Measurements from ENCODE around the gene EXOC8. TPM values are rescaled to one million over a fixed set of nuclear protein-coding genes. Genes with fewer than 3 reads are reported as not detected.

Gene EXOC8
- total and polyA plus RNA-seq, 9 donors = 5.2 to 15.5 (median 13.5) TPM

DNA sequence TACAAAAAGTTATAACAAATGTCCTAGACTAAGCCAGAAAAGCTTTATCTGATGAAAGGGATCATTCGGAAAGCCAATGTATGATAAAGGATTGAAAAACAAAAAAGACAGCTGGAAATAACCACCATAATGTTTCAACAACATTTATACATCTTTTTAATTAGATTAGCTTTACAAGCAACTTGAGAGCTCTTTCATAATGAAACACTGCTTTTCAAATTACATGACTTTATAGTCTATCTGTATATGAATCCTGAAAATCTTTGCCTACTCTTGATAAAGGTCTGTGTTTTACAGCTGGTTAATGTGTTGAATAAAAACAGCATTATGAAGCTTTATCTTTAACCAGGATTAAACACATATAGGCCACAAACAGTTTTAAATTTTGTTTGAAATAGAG is 26.0 kb upstream of the EXOC8 start:
- Histone ChIP-seq H3K4me3 (no peak overlapping the region), H3K36me3 (no peaks in the 10 kb centered on the region), H3K27me3 (no peaks in the 10 kb centered on the region), H3K27ac (no peak overlapping the region), H3K4me1 (ENCODE audit: insufficient read depth) (no peaks in the 10 kb centered on the region), H3K9me3 (no peaks in the 10 kb centered on the region)
- WGBS, 3 donors = 38 to 63% (median 40%) methylated on average over 1 of the region's 1 CpG
- no peak for DNase-seq
- intact Hi-C loops (cut with DNase I) = loop anchor here in 1 of 4 donors (5.0 kb wide), 1 partner anchor 224 kb away; no protein-coding TSS in a partner anchor
- no peak for TF ChIP-seq POLR2A (IDR thresholded peaks at IDR 0.05)
- no peak for TF ChIP-seq EP300 (IDR thresholded peaks at IDR 0.05)
- TF ChIP-seq CTCF (IDR thresholded peaks at IDR 0.05) = no peak

- no peaks in the 10 kb centered on the region for H3K4me1 ChIP-seq (ENCODE audit: insufficient read depth)
- no peaks in the 10 kb centered on the region for H3K27me3 ChIP-seq
- H3K36me3 ChIP-seq = no peaks in the 10 kb centered on the region
- TF ChIP-seq CTCF (IDR thresholded peaks at IDR 0.05) = no peak
- TF ChIP-seq POLR2A (IDR thresholded peaks at IDR 0.05) = no peak
- no peak for TF ChIP-seq EP300 (IDR thresholded peaks at IDR 0.05)
- H3K27ac ChIP-seq = no peak overlapping the region
- H3K9me3 ChIP-seq = no peaks in the 10 kb centered on the region
- intact Hi-C loops (cut with DNase I) = loop anchor here in 1 of 4 donors (5.0 kb wide), 1 partner anchor 225 kb away; no protein-coding TSS in a partner anchor
- DNase-seq = no peak
- WGBS, 3 donors = 79 to 92% (median 85%) methylated on average over 1 of the region's 1 CpG
- H3K4me3 ChIP-seq = no peak overlapping the region
These were observed 24.7 kb upstream of the EXOC8 start for GRCh38 chr1:231362325-231362724.

DNA sequence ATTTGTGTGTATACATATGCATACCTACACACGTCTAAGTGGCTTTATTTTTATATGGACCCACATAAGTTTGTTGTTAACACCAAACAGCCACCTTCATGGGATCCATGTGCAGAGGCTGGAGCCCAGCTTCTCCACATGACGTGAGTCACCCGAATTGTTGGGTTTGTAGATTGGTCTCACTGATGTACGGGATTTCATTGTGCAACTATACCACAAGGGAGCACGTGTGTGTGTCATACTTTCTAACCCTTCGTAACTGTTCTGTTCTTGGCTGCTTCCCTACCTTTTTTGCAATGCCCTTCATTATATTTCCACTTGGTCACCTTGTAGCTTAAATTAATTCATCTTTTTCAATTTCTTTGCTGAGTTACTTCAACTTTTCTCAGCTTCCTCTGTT is 21.5 kb upstream of the EXOC8 start:
- Histone ChIP-seq H3K4me3 (no peak overlapping the region), H3K4me1 (ENCODE audit: insufficient read depth) (no peaks in the 10 kb centered on the region), H3K9me3 (no peaks in the 10 kb centered on the region), H3K27ac (no peak overlapping the region), H3K36me3 (no peaks in the 10 kb centered on the region), H3K27me3 (no peaks in the 10 kb centered on the region)
- TF ChIP-seq CTCF (IDR thresholded peaks at IDR 0.05) = no peak
- TF ChIP-seq EP300 (IDR thresholded peaks at IDR 0.05) = no peak
- no peak for TF ChIP-seq POLR2A (IDR thresholded peaks at IDR 0.05)
- no peak for DNase-seq
- intact Hi-C loops (cut with DNase I) = loop anchor here (5.0 to 10.0 kb wide), 3 partner anchors 233 to 246 kb away; no protein-coding TSS in a partner anchor
- WGBS, 3 donors = 85 to 91% (median 88%) methylated on average over 6 of the region's 6 CpGs

DNA sequence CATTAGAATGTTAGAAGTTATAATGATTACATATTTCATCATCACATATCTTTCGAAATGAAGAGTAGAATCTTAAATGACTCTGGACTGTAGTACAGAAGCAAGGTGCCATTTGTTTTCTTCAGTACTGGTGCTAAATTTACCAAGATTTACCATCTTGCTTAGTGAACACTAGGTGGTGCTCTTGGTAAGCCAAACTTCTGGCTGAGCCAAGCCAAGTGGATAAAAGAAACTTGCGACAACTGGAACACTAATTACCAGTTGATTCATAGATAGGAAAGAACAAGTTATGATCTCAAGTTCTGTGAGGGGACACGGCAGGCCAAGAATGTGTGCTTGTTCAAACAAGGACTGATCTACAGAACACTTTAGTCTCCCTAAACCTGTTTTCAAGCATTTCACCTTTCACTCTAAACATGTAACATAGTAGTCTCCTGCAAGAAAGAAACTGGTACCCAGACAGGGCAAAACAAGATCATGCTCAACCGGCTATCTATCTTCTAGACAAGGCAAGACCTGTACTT is 20.2 kb upstream of the EXOC8 start:
- no peaks in the 10 kb centered on the region for H3K27me3 ChIP-seq
- H3K4me1 ChIP-seq (ENCODE audit: insufficient read depth) = no peaks in the 10 kb centered on the region
- WGBS, 3 donors = 5 to 12% (median 6%) methylated on average over 4 of the region's 4 CpGs
- H3K4me3 ChIP-seq = no peak overlapping the region
- no peaks in the 10 kb centered on the region for H3K36me3 ChIP-seq
- intact Hi-C loops (cut with DNase I) = loop anchor here (5.0 to 10.0 kb wide), 3 partner anchors 234 to 247 kb away; no protein-coding TSS in a partner anchor
- no peak overlapping the region for H3K27ac ChIP-seq
- DNase-seq = peak in 1 of 5 donors; percentile 36
- TF ChIP-seq EP300 (IDR thresholded peaks at IDR 0.05) (no peak), CTCF (IDR thresholded peaks at IDR 0.05) (peak; percentile 37 to 84 (median 83)), POLR2A (IDR thresholded peaks at IDR 0.05) (no peak)
- no peaks in the 10 kb centered on the region for H3K9me3 ChIP-seq
